Measurements from ENCODE around the gene MRPL3. TPM values are rescaled to one million over a fixed set of nuclear protein-coding genes. Genes with fewer than 3 reads are reported as not detected.
A peak's percentile ranks its signal among the peaks of the same experiment; 100 is the strongest.
"Not testable (repeated sequence)": the region's sequence is repeated elsewhere in the genome, so short reads cannot be mapped to it uniquely, and the experiment has no call there.

MRPL3 gene
- total and polyA plus RNA-seq, 4 donors = 58.8 to 99.7 (median 72.6) TPM

- TF ChIP-seq CTCF (IDR thresholded peaks at IDR 0.05; ENCODE audit: control extremely low read depth, extremely low read depth) = no peak
- Histone ChIP-seq H3K9me3 (ENCODE audit: control insufficient read depth in 4 of 4, insufficient read depth in 3 of 4, low read length in 3 of 4) (no peaks in the 10 kb centered on the region), H3K4me1 (ENCODE audit: control insufficient read depth in 5 of 5, insufficient read depth in 5 of 5, low read length in 5 of 5) (peaks cover 0 to 16% (median 9%) of the 10 kb centered on the region in 5 donors), H3K36me3 (ENCODE audit: control insufficient read depth in 4 of 4, insufficient read depth in 4 of 4, low read length in 4 of 4) (peaks cover 5 to 31% (median 15%) of the 10 kb centered on the region in 4 donors), H3K27me3 (ENCODE audit: control insufficient read depth in 3 of 3, insufficient read depth in 3 of 3, low read length in 2 of 3) (peaks cover 0 to 11% (median 2%) of the 10 kb centered on the region in 3 donors), H3K27ac (ENCODE audit: low read depth in 1 of 2, low read length in 1 of 2) (no peak overlapping the region), H3K4me3 (peak overlapping the region; percentile 81), H3K9ac (ENCODE audit: insufficient read depth in 1 of 2, low read length in 2 of 2) (peak overlapping the region; percentile 67 to 88)
- DNase-seq = peak in 1 of 3 donors; percentile 0
- no peak for ATAC-seq (ENCODE audit: insufficient read depth, low FRiP score)
- WGBS, 2 donors = 46 to 60% methylated on average over 2 of the region's 2 CpGs
Measured at GRCh38 chr3:131501949-131502348, 822 bp downstream of the MRPL3 start.

- H3K4me3 ChIP-seq = no peak overlapping the region
- H3K27me3 ChIP-seq (ENCODE audit: control insufficient read depth in 3 of 3, insufficient read depth in 3 of 3, low read length in 2 of 3) = no peaks in the 10 kb centered on the region
- no peak overlapping the region for H3K9ac ChIP-seq (ENCODE audit: insufficient read depth in 1 of 2, low read length in 2 of 2)
- DNase-seq (no peak), ATAC-seq (ENCODE audit: insufficient read depth, low FRiP score) (no peak)
- H3K4me1 ChIP-seq (ENCODE audit: control insufficient read depth in 5 of 5, insufficient read depth in 5 of 5, low read length in 5 of 5) = peaks cover 0 to 2% (median 0%) of the 10 kb centered on the region in 5 donors
- H3K36me3 ChIP-seq (ENCODE audit: control insufficient read depth in 4 of 4, insufficient read depth in 4 of 4, low read length in 4 of 4) = peaks cover 16 to 39% (median 24%) of the 10 kb centered on the region in 4 donors
- TF ChIP-seq CTCF (IDR thresholded peaks at IDR 0.05; ENCODE audit: control extremely low read depth, extremely low read depth) = no peak
- no peaks in the 10 kb centered on the region for H3K9me3 ChIP-seq (ENCODE audit: control insufficient read depth in 4 of 4, insufficient read depth in 3 of 4, low read length in 3 of 4)
- H3K27ac ChIP-seq (ENCODE audit: low read depth in 1 of 2, low read length in 1 of 2) = no peak overlapping the region
- 98 to 100% methylated on average over 1 of the region's 1 CpG for WGBS, 2 donors
Measured at GRCh38 chr3:131494706-131495105, 8.1 kb downstream of the MRPL3 start.

- no peaks in the 10 kb centered on the region for H3K27me3 ChIP-seq (ENCODE audit: control insufficient read depth in 3 of 3, insufficient read depth in 3 of 3, low read length in 2 of 3)
- DNase-seq = no peak
- peaks cover 0 to 1% (median 0%) of the 10 kb centered on the region in 5 donors for H3K4me1 ChIP-seq (ENCODE audit: control insufficient read depth in 5 of 5, insufficient read depth in 5 of 5, low read length in 5 of 5)
- ATAC-seq (ENCODE audit: insufficient read depth, low FRiP score) = no peak
- H3K4me3 ChIP-seq = no peak overlapping the region
- H3K9me3 ChIP-seq (ENCODE audit: control insufficient read depth in 4 of 4, insufficient read depth in 3 of 4, low read length in 3 of 4) = peaks cover 0 to 2% (median 0%) of the 10 kb centered on the region in 4 donors
- 96 to 98% methylated on average over 2 of the region's 2 CpGs for WGBS, 2 donors
- no peak overlapping the region for H3K27ac ChIP-seq (ENCODE audit: low read depth in 1 of 2, low read length in 1 of 2)
- H3K36me3 ChIP-seq (ENCODE audit: control insufficient read depth in 4 of 4, insufficient read depth in 4 of 4, low read length in 4 of 4) = peaks cover 10 to 24% (median 13%) of the 10 kb centered on the region in 4 donors
- no peak overlapping the region for H3K9ac ChIP-seq (ENCODE audit: insufficient read depth in 1 of 2, low read length in 2 of 2)
- TF ChIP-seq CTCF (IDR thresholded peaks at IDR 0.05; ENCODE audit: control extremely low read depth, extremely low read depth) = no peak
Measured at GRCh38 chr3:131491775-131492174, 11.0 kb downstream of the MRPL3 start.

- Histone ChIP-seq H3K27me3 (ENCODE audit: control insufficient read depth in 3 of 3, insufficient read depth in 3 of 3, low read length in 2 of 3) (no peaks in the 10 kb centered on the region), H3K4me3 (no peak overlapping the region), H3K27ac (ENCODE audit: low read depth in 1 of 2, low read length in 1 of 2) (no peak overlapping the region), H3K36me3 (ENCODE audit: control insufficient read depth in 4 of 4, insufficient read depth in 4 of 4, low read length in 4 of 4) (peaks cover 8 to 22% (median 12%) of the 10 kb centered on the region in 4 donors), H3K9ac (ENCODE audit: insufficient read depth in 1 of 2, low read length in 2 of 2) (no peak overlapping the region), H3K9me3 (ENCODE audit: control insufficient read depth in 4 of 4, insufficient read depth in 3 of 4, low read length in 3 of 4) (peaks cover 0 to 2% (median 0%) of the 10 kb centered on the region in 4 donors), H3K4me1 (ENCODE audit: control insufficient read depth in 5 of 5, insufficient read depth in 5 of 5, low read length in 5 of 5) (no peaks in the 10 kb centered on the region)
- ATAC-seq (ENCODE audit: insufficient read depth, low FRiP score) (no peak), DNase-seq (no peak)
- no peak for TF ChIP-seq CTCF (IDR thresholded peaks at IDR 0.05; ENCODE audit: control extremely low read depth, extremely low read depth)
- 92 to 97% methylated on average over 2 of the region's 2 CpGs for WGBS, 2 donors
Measured at GRCh38 chr3:131491084-131491483, 11.7 kb downstream of the MRPL3 start.

GRCh38 chr3:131486545-131486944, 16.2 kb downstream of the MRPL3 start:
- H3K4me3 ChIP-seq; ATAC-seq (ENCODE audit: insufficient read depth, low FRiP score); H3K9me3 ChIP-seq (ENCODE audit: control insufficient read depth in 4 of 4, insufficient read depth in 3 of 4, low read length in 3 of 4); H3K9ac ChIP-seq (ENCODE audit: insufficient read depth in 1 of 2, low read length in 2 of 2); H3K4me1 ChIP-seq (ENCODE audit: control insufficient read depth in 5 of 5, insufficient read depth in 5 of 5, low read length in 5 of 5); DNase-seq; H3K27me3 ChIP-seq (ENCODE audit: control insufficient read depth in 3 of 3, insufficient read depth in 3 of 3, low read length in 2 of 3); H3K27ac ChIP-seq (ENCODE audit: low read depth in 1 of 2, low read length in 1 of 2): not testable (repeated sequence)
- WGBS, 2 donors = 52 to 77% methylated on average over 3 of the region's 3 CpGs
- H3K36me3 ChIP-seq (ENCODE audit: control insufficient read depth in 4 of 4, insufficient read depth in 4 of 4, low read length in 4 of 4) = peaks cover 4 to 22% (median 11%) of the 10 kb centered on the region in 4 donors
